HepG2 (cell line): Measurements from ENCODE around the gene APLF. TPM values are rescaled to one million over a fixed set of nuclear protein-coding genes. Genes with fewer than 3 reads are reported as not detected.
A peak's percentile ranks its signal among the peaks of the same experiment; 100 is the strongest.

Experiments used
- ATAC-seq: fragments of 200-7000 bp; cut with Tn5 transposase; 3 replicates; pipeline ENCODE4 v1.9.1; 2020; ENCODE audit warnings: mild to moderate bottlenecking, moderate library complexity
- BruUV-seq: library from RNA; stranded (reverse); fragments of 400-500 nt; replicated peaks from 2 replicates; lab custom pipeline; 2021; lab: Mats Ljungman, UMichigan
- CTCF ChIA-PET: fragments of 300-600 bp; formaldehyde crosslinking; extraction: SDS; loops from one replicate; lab custom pipeline; 2021; ENCODE audit warnings: low total read pairs, inconsistent platforms, low intra/inter-chr PET ratio; lab: Yijun Ruan, JAX
- POLR2A ChIA-PET: fragments of 350-600 bp; sonication (Branson Sonifier 250); formaldehyde crosslinking; loops from one replicate; lab custom pipeline; 2020; ENCODE audit warnings: antibody characterized with exemption, inconsistent platforms; lab: Yijun Ruan, JAX
- DNase-seq: peaks from one replicate; pipeline ENCODE4 v3.0.0-alpha.2; 2015; ENCODE audit warnings: low spot score
- FAIRE-seq: peaks from 3 replicates; lab custom pipeline; 2011; peaks lifted over from hg19 to GRCh38; lab: Jason Lieb, UNC
- H2AFZ ChIP-seq: one replicate; pipeline ENCODE4 v1.6.1; 2011; ENCODE audit warnings: low read length, inconsistent platforms
- H3K27ac ChIP-seq: fragments of 300-600 bp; 3 replicates; pipeline ENCODE4 v1.8.0; 2011; ENCODE audit warnings: mixed run types, mild to moderate bottlenecking, mixed read lengths, low read length, inconsistent platforms; ENCODE audit not compliant: insufficient read depth; ENCODE audit errors: extremely low read length
- H3K27me3 ChIP-seq, 2 experiments: fragments of 200-600 bp in 1 of 2; 2 replicates in 1 of 2; 3 replicates in 1 of 2; pipeline versions ENCODE4 v1.6.0 to v1.8.0; 2011; ENCODE audit warnings: low read length in 2 of 2, mild to moderate bottlenecking in 2 of 2, moderate library complexity in 2 of 2, inconsistent platforms in 1 of 2; ENCODE audit not compliant: insufficient read depth in 2 of 2, control insufficient read depth in 1 of 2
- H3K36me3 ChIP-seq, 2 experiments: fragments of 200-600 bp in 1 of 2; replicated peaks in 1 of 2; 2 replicates in 1 of 2; 3 replicates in 1 of 2; pipeline versions ENCODE4 v1.5.1 to v1.8.0; 2011; ENCODE audit warnings: low read length in 2 of 2, inconsistent platforms in 1 of 2; ENCODE audit not compliant: insufficient read depth in 2 of 2, control insufficient read depth in 1 of 2
- H3K4me1 ChIP-seq: 2 replicates; pipeline ENCODE4 v1.5.1; 2012; ENCODE audit warnings: low read length, inconsistent platforms; ENCODE audit not compliant: insufficient read depth
- H3K4me2 ChIP-seq: 2 replicates; pipeline ENCODE4 v1.6.0; 2011; ENCODE audit warnings: low read depth, low read length, inconsistent platforms
- H3K4me3 ChIP-seq, 3 experiments: fragments of 200-600 bp in 1 of 3; sonication (generic), shearing (Covaris generic) in 1 of 3; replicated peaks in 1 of 3; 2 replicates each; pipeline ENCODE4 v1.5.1; 2011 to 2016; ENCODE audit warnings: low read length in 3 of 3, inconsistent platforms in 2 of 3, low read depth in 2 of 3, mild to moderate bottlenecking in 2 of 3, control low read depth in 1 of 3, mixed read lengths in 1 of 3; ENCODE audit not compliant: insufficient read depth in 1 of 3
- H3K79me2 ChIP-seq: one replicate; pipeline ENCODE4 v1.6.1; 2011; ENCODE audit warnings: low read length, inconsistent platforms; ENCODE audit not compliant: insufficient read depth
- H3K9ac ChIP-seq: 2 replicates; pipeline ENCODE4 v1.6.0; 2011; ENCODE audit warnings: mild to moderate bottlenecking, low read depth, low read length, inconsistent platforms; ENCODE audit not compliant: insufficient read depth
- H3K9me3 ChIP-seq: 2 replicates; pipeline ENCODE4 v1.5.1; 2012; ENCODE audit warnings: mild to moderate bottlenecking, low read length
- H4K20me1 ChIP-seq: 2 replicates; pipeline ENCODE4 v1.6.0; 2011; ENCODE audit warnings: inconsistent platforms, mild to moderate bottlenecking, low read length, moderate library complexity; ENCODE audit not compliant: insufficient read depth
- ASH2L ChIP-seq: fragments of 300-600, 200-600 bp; sonication (generic); IDR thresholded peaks from 2 replicates; pipeline ENCODE4 v1.7.0; 2017; ENCODE audit warnings: low read depth, mild to moderate bottlenecking, moderate library complexity, mixed read lengths, low read length; ENCODE audit not compliant: insufficient read length
- BHLHE40 ChIP-seq: IDR thresholded peaks from 2 replicates; pipeline ENCODE4 v1.6.1; 2011; ENCODE audit warnings: low read length, improper control_type of control experiment
- CC2D1A ChIP-seq: sonication (generic); formaldehyde crosslinking; IDR thresholded peaks from 2 replicates; pipeline ENCODE4 v1.8.1; 2023; ENCODE audit warnings: mild to moderate bottlenecking, missing genetic modification reagents
- CHD2 ChIP-seq: IDR thresholded peaks from 2 replicates; pipeline ENCODE4 v1.6.1; 2011; ENCODE audit warnings: low read depth, low read length, improper control_type of control experiment
- CREB1 ChIP-seq, 2 experiments: fragments of 450-650 bp in 1 of 2; IDR thresholded peaks; 2 replicates each; pipeline ENCODE4 v1.6.1; 2016 to 2017; ENCODE audit warnings: control low read depth in 1 of 2, mild to moderate bottlenecking in 1 of 2, missing compliant biosample characterization in 1 of 2, missing genetic modification characterization in 1 of 2
- HDAC1 ChIP-seq: sonication (generic); formaldehyde crosslinking; IDR thresholded peaks from 2 replicates; pipeline ENCODE4 v1.5.1; 2020; ENCODE audit warnings: mild to moderate bottlenecking, missing genetic modification reagents
- HNRNPK ChIP-seq: fragments of 200-400 bp; formaldehyde crosslinking; IDR thresholded peaks from 2 replicates; pipeline ENCODE4 v1.6.1; 2018; ENCODE audit warnings: low read length, low read depth, moderate library complexity, mild to moderate bottlenecking; ENCODE audit not compliant: poor library complexity, severe bottlenecking
- MIER3 ChIP-seq: IDR thresholded peaks from 2 replicates; pipeline ENCODE4 v1.6.1; 2016; ENCODE audit warnings: missing compliant biosample characterization, borderline replicate concordance
- PAX8 ChIP-seq: sonication (generic); formaldehyde crosslinking; IDR thresholded peaks from 2 replicates; pipeline ENCODE4 v1.8.0; 2022; ENCODE audit warnings: mild to moderate bottlenecking, missing genetic modification reagents, borderline replicate concordance
- ZFP36 ChIP-seq: fragments of 150-350 bp; IDR thresholded peaks from 2 replicates; pipeline ENCODE4 v1.6.1; 2018; ENCODE audit warnings: borderline replicate concordance, low read length, low read depth; ENCODE audit not compliant: partially characterized antibody
- ZKSCAN8 ChIP-seq: IDR thresholded peaks from 2 replicates; pipeline ENCODE4 v1.6.1; 2016; ENCODE audit warnings: borderline replicate concordance, missing genetic modification reagents, missing compliant biosample characterization
- ZNF652 ChIP-seq: IDR thresholded peaks from 2 replicates; pipeline ENCODE4 v1.6.1; 2016; ENCODE audit warnings: low read depth, borderline replicate concordance
- ZNF776 ChIP-seq: sonication (generic); formaldehyde crosslinking; IDR thresholded peaks from 2 replicates; pipeline ENCODE4 v1.4.0; 2020; ENCODE audit warnings: mild to moderate bottlenecking, missing genetic modification reagents
- ZNF878 ChIP-seq: sonication (generic); formaldehyde crosslinking; IDR thresholded peaks from 2 replicates; pipeline ENCODE4 v1.8.1; 2023; ENCODE audit warnings: mild to moderate bottlenecking, missing genetic modification reagents, moderate library complexity
- ZSCAN12 ChIP-seq: sonication (generic); formaldehyde crosslinking; IDR thresholded peaks from 2 replicates; pipeline ENCODE4 v1.9.0; 2021; ENCODE audit warnings: mild to moderate bottlenecking, missing genetic modification reagents
- WGBS: methylation state at CpG from one replicate; pipeline ENCODE4 v1.1.6; 2017; ENCODE audit warnings: low lambda C conversion rate; 5-methylcytosine and 5-hydroxymethylcytosine counted together
- in situ Hi-C: cut with HindIII; loops from 2 replicates; pipeline ENCODE4 v1.10.0; 2017; ENCODE audit warnings: low pct_unique_long_range_greater_than_20kb; ENCODE audit not compliant: extremely low pct_ligation_motif_present
- intact Hi-C: fragments of 100-400 bp; cut with micrococcal nuclease; formaldehyde crosslinking; loops from one replicate; pipeline ENCODE4 v1.10.0; 2022; ENCODE audit not compliant: unreplicated experiment
- polyA plus RNA-seq, 8 experiments: library from polyadenylated mRNA; depleted of rRNA in 3 of 8; stranded (reverse) in 7 of 8; unstranded in 1 of 8; fragments of >200 nt; fragmentation: Illumina TruSeq in 4 of 8; extraction: Trizol in 4 of 8; gene quantifications; 2 replicates each; pipeline versions ENCODE4 v1.2.1 to v1.2.3, GENCODE V29; 2011 to 2016; ENCODE audit warnings: low read depth in 4 of 8, missing spikeins in 1 of 8, mixed read lengths in 1 of 8; ENCODE audit not compliant: insufficient read depth in 1 of 8
- total RNA-seq, 5 experiments: library from RNA; depleted of rRNA; stranded (reverse); fragments of >200 nt; fragmentation: Illumina TruSeq; extraction: Trizol; gene quantifications; 2 replicates each; pipeline ENCODE4 v1.2.3, GENCODE V29; 2016; ENCODE audit warnings: low read depth in 1 of 5
- TF ChIP-seq, protein P1 (sequence below): sonication (generic); formaldehyde crosslinking; IDR thresholded peaks from 2 replicates; pipeline ENCODE4 v1.5.1; 2020; ENCODE audit warnings: missing genetic modification reagents, mild to moderate bottlenecking, borderline replicate concordance
- TF ChIP-seq, protein P2 (sequence below): sonication (generic); formaldehyde crosslinking; IDR thresholded peaks from 2 replicates; pipeline ENCODE4 v1.5.1; 2020; ENCODE audit warnings: missing genetic modification reagents, mild to moderate bottlenecking, borderline replicate concordance
- TF ChIP-seq, protein P3 (sequence below): sonication (generic); formaldehyde crosslinking; IDR thresholded peaks from 2 replicates; pipeline ENCODE4 v1.5.0; 2020; ENCODE audit warnings: missing genetic modification reagents

Gene APLF
- total and polyA plus RNA-seq, 2 of the 13 experiments (the other 11 are each of a cell fraction or from before 2014, with no cell fraction given), result 0.45 to 2.2 TPM

DNA sequence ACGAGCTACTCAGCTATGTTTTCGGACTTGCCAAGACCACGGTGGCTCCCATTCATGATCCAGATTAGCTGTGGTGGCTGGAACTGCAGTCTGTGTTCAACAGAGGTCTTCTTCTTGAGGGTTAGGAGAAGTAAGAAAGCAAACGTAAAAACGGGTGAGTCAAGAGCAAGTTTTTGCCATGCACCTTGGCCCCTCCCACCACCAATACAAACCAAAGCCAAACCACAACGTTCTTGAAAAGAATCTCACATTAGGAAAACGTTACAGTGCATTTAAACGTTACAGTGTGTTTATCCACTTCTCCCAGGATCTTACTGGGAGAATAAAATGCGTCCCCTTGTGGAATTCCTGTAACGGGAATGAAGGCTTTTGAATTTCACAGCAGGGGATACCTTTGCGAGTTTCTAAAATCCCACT, 1.0 kb upstream of the APLF start (continued):
- TF ChIP-seq, protein P1, sequence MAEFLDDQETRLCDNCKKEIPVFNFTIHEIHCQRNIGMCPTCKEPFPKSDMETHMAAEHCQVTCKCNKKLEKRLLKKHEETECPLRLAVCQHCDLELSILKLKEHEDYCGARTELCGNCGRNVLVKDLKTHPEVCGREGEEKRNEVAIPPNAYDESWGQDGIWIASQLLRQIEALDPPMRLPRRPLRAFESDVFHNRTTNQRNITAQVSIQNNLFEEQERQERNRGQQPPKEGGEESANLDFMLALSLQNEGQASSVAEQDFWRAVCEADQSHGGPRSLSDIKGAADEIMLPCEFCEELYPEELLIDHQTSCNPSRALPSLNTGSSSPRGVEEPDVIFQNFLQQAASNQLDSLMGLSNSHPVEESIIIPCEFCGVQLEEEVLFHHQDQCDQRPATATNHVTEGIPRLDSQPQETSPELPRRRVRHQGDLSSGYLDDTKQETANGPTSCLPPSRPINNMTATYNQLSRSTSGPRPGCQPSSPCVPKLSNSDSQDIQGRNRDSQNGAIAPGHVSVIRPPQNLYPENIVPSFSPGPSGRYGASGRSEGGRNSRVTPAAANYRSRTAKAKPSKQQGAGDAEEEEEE (CRISPR knock-in tag), result 0 out of 2 replicates have a peak, but pooled peaks have one; percentile 43
- TF ChIP-seq PAX8 (CRISPR knock-in tag) (no peak), ASH2L (peak; percentile 8), BHLHE40 (no peak), ZKSCAN8 (CRISPR knock-in tag) (no peak), ZNF776 (no peak)

DNA sequence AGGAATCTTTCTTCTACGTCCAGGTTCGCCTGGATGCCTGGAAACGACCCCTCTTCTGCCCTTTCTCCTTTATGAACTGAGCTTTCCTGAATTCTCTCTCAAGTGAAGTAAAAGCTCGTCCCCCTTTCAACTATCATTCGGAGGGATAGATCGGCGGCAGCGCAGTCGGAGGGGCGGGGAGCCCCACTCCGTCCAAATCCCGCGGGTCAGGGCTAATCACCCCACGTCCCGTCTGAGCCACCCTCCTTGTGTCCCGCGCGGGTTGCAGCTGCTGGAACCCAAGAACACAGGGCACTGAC, 658 bp upstream of the APLF start:
- H3K79me2 ChIP-seq, result no peaks in the 10 kb centered on the region
- H3K9me3 ChIP-seq, result no peaks in the 10 kb centered on the region
- no peak for FAIRE-seq
- intact Hi-C loops, result loop anchor here (1.0 kb wide), 1 partner anchor 129 kb away; no protein-coding TSS in a partner anchor
- ChIA-PET POLR2A (interaction anchor here (0.9 to 1.6 kb wide), 3 partner anchors 94 to 128 kb away, joined by 3 to 4 read pairs (median 3); no protein-coding TSS in a partner anchor), CTCF (no interaction called here)
- H4K20me1 ChIP-seq, result no peaks in the 10 kb centered on the region
- in situ Hi-C loops, result loop anchor here (5.0 to 10.0 kb wide), 2 partner anchors 241 to 458 kb away; no protein-coding TSS in a partner anchor
- H3K27ac ChIP-seq, result peak overlapping the region; percentile 58
- no peaks in the 10 kb centered on the region; a peak in 1 of 5 replicates for H3K27me3 ChIP-seq
- peak overlapping the region; percentile 87 for H3K9ac ChIP-seq
- no peak for DNase-seq
- BruUV-seq, result TSS peak; percentile 88
- WGBS, result 0% methylated on average over 18 of the region's 18 CpGs
- H3K36me3 ChIP-seq, result no peaks in the 10 kb centered on the region
- no peak; the same call in 2 of the 3 replicates for ATAC-seq
- H3K4me1 ChIP-seq, result peaks cover 28% of the 10 kb centered on the region
- peak overlapping the region; percentile 87 to 95 (median 90) for H3K4me3 ChIP-seq
- H3K4me2 ChIP-seq, result peak overlapping the region; percentile 80
- H2AFZ ChIP-seq, result peak overlapping the region; percentile 74
- no peak for TF ChIP-seq ZSCAN12
- TF ChIP-seq HDAC1 (CRISPR knock-in tag), result no peak
- no peak for TF ChIP-seq ASH2L
- no peak for TF ChIP-seq ZNF652
- TF ChIP-seq, protein P2, sequence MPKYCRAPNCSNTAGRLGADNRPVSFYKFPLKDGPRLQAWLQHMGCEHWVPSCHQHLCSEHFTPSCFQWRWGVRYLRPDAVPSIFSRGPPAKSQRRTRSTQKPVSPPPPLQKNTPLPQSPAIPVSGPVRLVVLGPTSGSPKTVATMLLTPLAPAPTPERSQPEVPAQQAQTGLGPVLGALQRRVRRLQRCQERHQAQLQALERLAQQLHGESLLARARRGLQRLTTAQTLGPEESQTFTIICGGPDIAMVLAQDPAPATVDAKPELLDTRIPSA (CRISPR knock-in tag), result 0 out of 2 replicates have a peak, but pooled peaks have one; percentile 55
- no peak for TF ChIP-seq CREB1 (IDR thresholded peaks at IDR 0.05)
- no peak for TF ChIP-seq CREB1 (CRISPR knock-in tag; IDR thresholded peaks at IDR 0.05)
- TF ChIP-seq MIER3, result no peak
- peak; percentile 6; the same call in 1 of the 2 replicates for TF ChIP-seq CC2D1A (CRISPR knock-in tag)
- TF ChIP-seq, protein P3, sequence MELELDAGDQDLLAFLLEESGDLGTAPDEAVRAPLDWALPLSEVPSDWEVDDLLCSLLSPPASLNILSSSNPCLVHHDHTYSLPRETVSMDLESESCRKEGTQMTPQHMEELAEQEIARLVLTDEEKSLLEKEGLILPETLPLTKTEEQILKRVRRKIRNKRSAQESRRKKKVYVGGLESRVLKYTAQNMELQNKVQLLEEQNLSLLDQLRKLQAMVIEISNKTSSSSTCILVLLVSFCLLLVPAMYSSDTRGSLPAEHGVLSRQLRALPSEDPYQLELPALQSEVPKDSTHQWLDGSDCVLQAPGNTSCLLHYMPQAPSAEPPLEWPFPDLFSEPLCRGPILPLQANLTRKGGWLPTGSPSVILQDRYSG (CRISPR knock-in tag), result no peak
- no peak for TF ChIP-seq HNRNPK
- TF ChIP-seq ZFP36, result no peak
- no peak for TF ChIP-seq CHD2
- TF ChIP-seq ZKSCAN8 (CRISPR knock-in tag), result no peak
- TF ChIP-seq ZNF878 (CRISPR knock-in tag), result no peak
